ENCODE data around the gene PEX6. TPM values are rescaled to one million over a fixed set of nuclear protein-coding genes. Genes with fewer than 3 reads are reported as not detected.

Gene PEX6
- polyA plus RNA-seq, 3 donors, result 10.6 to 16.2 (median 15.5) TPM

- TF ChIP-seq, protein P1, sequence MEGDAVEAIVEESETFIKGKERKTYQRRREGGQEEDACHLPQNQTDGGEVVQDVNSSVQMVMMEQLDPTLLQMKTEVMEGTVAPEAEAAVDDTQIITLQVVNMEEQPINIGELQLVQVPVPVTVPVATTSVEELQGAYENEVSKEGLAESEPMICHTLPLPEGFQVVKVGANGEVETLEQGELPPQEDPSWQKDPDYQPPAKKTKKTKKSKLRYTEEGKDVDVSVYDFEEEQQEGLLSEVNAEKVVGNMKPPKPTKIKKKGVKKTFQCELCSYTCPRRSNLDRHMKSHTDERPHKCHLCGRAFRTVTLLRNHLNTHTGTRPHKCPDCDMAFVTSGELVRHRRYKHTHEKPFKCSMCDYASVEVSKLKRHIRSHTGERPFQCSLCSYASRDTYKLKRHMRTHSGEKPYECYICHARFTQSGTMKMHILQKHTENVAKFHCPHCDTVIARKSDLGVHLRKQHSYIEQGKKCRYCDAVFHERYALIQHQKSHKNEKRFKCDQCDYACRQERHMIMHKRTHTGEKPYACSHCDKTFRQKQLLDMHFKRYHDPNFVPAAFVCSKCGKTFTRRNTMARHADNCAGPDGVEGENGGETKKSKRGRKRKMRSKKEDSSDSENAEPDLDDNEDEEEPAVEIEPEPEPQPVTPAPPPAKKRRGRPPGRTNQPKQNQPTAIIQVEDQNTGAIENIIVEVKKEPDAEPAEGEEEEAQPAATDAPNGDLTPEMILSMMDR (IDR thresholded peaks at IDR 0.05), result no peak
- Histone ChIP-seq H3K9me3 (replicated peaks in 1 of 2; ENCODE audit: control insufficient read depth in 1 of 2, insufficient read depth in 1 of 2, low read length in 2 of 2) (no peaks in the 10 kb centered on the region), H3K79me2 (ENCODE audit: insufficient read depth, low read length) (no peaks in the 10 kb centered on the region), H3K36me3 (replicated peaks in 1 of 2; ENCODE audit: control insufficient read depth in 1 of 2, insufficient read depth in 2 of 2, low read length in 2 of 2) (peaks cover 49 to 58% of the 10 kb centered on the region in 2 donors), H3K4me3 (replicated peaks in 1 of 3; ENCODE audit: low read depth in 2 of 3, low read length in 3 of 3) (no peak overlapping the region), H3K27ac (ENCODE audit: low read depth in 1 of 2, low read length in 2 of 2) (no peak overlapping the region), H3K9ac (ENCODE audit: insufficient read depth, low read length, poor library complexity, severe bottlenecking) (no peak overlapping the region), H3K4me1 (ENCODE audit: control insufficient read depth in 1 of 2, insufficient read depth in 2 of 2, low read length in 2 of 2) (peaks cover 7 to 10% of the 10 kb centered on the region in 2 donors), H4K20me1 (ENCODE audit: insufficient read depth, low read length) (peaks cover 8% of the 10 kb centered on the region), H2AFZ (ENCODE audit: insufficient read depth, low read depth, low read length, poor library complexity, severe bottlenecking) (no peak overlapping the region), H3K4me2 (replicated peaks; ENCODE audit: extremely low read depth, low read length, poor library complexity, severe bottlenecking) (no peak overlapping the region), H3K27me3 (ENCODE audit: control insufficient read depth in 2 of 2, insufficient read depth in 2 of 2, low read length in 2 of 2) (no peaks in the 10 kb centered on the region)
- no peak for DNase-seq
- Mint-ChIP-seq H3K27me3 (ENCODE audit: low read depth in 3 of 3) (peaks cover 0 to 2% (median 0%) of the 10 kb centered on the region in 3 donors), H3K9me3 (peaks cover 0 to 1% (median 0%) of the 10 kb centered on the region in 7 donors), H3K4me3 (no peak overlapping the region), H3K36me3 (peaks cover 42 to 73% of the 10 kb centered on the region in 2 donors), H3K27ac (peak overlapping the region in 1 of 7 donors; percentile 36), H3K4me1 (peaks cover 11% of the 10 kb centered on the region)
- WGBS (ENCODE audit: insufficient coverage), result 100% methylated on average over 1 of the region's 4 CpGs
- intact Hi-C loops (cut with micrococcal nuclease), result no loop called here
These were observed 10.2 kb downstream of the PEX6 start for GRCh38 chr6:42968783-42969182.

DNA sequence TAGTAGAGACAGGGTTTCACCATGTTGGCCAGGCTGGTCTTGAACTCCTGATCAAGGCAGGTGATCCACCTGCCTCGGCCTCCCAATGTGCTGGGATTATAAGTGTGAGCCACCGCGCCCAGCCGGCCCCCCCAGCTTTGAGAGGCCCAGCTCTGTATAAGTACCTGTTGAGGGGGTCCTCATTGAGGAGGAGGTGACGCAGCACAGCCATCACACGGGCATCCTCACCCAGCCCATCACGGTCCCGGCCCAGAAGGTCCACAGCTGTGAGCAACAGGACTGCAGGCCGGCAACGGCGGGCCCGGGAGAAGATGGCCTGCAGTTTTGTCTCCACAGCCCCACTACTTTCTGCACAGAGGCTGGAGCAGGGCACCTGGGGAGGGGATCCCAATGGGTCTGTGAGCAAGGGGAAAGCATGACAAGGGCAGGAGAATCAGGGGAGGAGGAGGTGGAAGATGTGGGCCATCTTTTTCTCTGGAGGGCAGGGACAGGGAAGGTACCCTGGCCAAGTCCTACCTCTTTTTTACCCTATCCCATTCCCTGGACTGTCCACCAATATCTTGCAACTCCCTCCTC lies 10.8 kb downstream of the PEX6 start:
- Mint-ChIP-seq H3K36me3 (peaks cover 45 to 77% of the 10 kb centered on the region in 2 donors), H3K27ac (no peak overlapping the region), H3K9me3 (peaks cover 0 to 1% (median 0%) of the 10 kb centered on the region in 7 donors), H3K4me3 (peak overlapping the region in 1 of 2 donors; percentile 41), H3K4me1 (peaks cover 11% of the 10 kb centered on the region), H3K27me3 (ENCODE audit: low read depth in 3 of 3) (peaks cover 0 to 2% (median 0%) of the 10 kb centered on the region in 3 donors)
- DNase-seq, result no peak
- Histone ChIP-seq H3K36me3 (replicated peaks in 1 of 2; ENCODE audit: control insufficient read depth in 1 of 2, insufficient read depth in 2 of 2, low read length in 2 of 2) (peaks cover 53% of the 10 kb centered on the region in 2 donors), H3K4me3 (replicated peaks in 1 of 3; ENCODE audit: low read depth in 2 of 3, low read length in 3 of 3) (no peak overlapping the region), H2AFZ (ENCODE audit: insufficient read depth, low read depth, low read length, poor library complexity, severe bottlenecking) (no peak overlapping the region), H3K79me2 (ENCODE audit: insufficient read depth, low read length) (no peaks in the 10 kb centered on the region), H4K20me1 (ENCODE audit: insufficient read depth, low read length) (peaks cover 8% of the 10 kb centered on the region), H3K4me1 (ENCODE audit: control insufficient read depth in 1 of 2, insufficient read depth in 2 of 2, low read length in 2 of 2) (peaks cover 7 to 10% of the 10 kb centered on the region in 2 donors), H3K27ac (ENCODE audit: low read depth in 1 of 2, low read length in 2 of 2) (no peak overlapping the region), H3K27me3 (ENCODE audit: control insufficient read depth in 2 of 2, insufficient read depth in 2 of 2, low read length in 2 of 2) (no peaks in the 10 kb centered on the region), H3K9ac (ENCODE audit: insufficient read depth, low read length, poor library complexity, severe bottlenecking) (no peak overlapping the region), H3K4me2 (replicated peaks; ENCODE audit: extremely low read depth, low read length, poor library complexity, severe bottlenecking) (no peak overlapping the region), H3K9me3 (replicated peaks in 1 of 2; ENCODE audit: control insufficient read depth in 1 of 2, insufficient read depth in 1 of 2, low read length in 2 of 2) (no peaks in the 10 kb centered on the region)
- TF ChIP-seq, protein P1 (IDR thresholded peaks at IDR 0.05), result no peak
- intact Hi-C loops (cut with micrococcal nuclease), result no loop called here
- 97% methylated on average over 6 of the region's 12 CpGs for WGBS (ENCODE audit: insufficient coverage)

All from CD14-positive monocyte (primary cell).